HG02571 (cell line): Measurements from ENCODE around the gene SLC6A19.
"Not testable (repeated sequence)": the region's sequence is repeated elsewhere in the genome, so short reads cannot be mapped to it uniquely, and the experiment has no call there.

ENCODE experiments used
- ATAC-seq: cut with Tn5 transposase; IDR thresholded peaks from one replicate; pipeline ENCODE4 v1.9.1; 2021; ENCODE audit warnings: mild to moderate bottlenecking, moderate library complexity; ENCODE audit not compliant: unreplicated experiment

Gene SLC6A19

DNA sequence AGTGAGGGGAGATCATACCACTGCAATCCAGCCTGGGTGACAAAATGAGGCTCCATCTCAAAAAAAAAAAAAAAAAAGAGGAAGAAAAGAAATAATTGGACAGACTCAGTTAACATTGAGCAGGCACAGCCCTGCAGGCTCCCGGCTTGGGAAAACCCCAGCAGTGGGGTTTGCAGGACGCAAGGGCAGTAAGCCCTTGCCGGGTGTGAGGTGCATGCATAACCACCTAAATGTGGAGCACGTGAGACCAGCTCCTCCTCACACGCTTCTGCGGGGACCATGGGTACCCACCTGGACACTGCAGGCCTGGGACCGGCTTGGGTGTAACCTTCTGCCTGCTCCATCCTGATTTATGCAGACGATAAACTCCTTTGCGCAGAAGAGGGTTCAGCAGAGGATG, 19.0 kb downstream of the SLC6A19 start:
- ATAC-seq = no peak

DNA sequence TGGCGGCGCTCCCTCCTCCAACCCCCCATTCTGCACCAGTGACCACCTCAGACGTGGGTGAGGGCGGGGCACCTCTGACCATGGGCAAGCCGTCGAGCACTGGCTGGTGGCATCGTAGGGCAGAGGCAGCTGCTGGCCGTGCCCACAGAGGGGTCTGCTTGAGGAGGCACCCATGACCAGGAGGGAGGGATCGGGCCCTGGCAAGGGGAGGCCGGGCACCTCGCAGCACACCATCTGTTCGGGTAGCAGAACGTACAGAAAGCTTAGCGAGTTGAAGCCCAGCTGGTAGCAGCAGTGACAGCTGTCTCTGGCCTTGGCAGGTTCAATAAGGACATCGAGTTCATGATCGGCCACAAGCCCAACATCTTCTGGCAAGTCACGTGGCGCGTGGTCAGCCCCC, 19.4 kb downstream of the SLC6A19 start:
- no peak for ATAC-seq

DNA sequence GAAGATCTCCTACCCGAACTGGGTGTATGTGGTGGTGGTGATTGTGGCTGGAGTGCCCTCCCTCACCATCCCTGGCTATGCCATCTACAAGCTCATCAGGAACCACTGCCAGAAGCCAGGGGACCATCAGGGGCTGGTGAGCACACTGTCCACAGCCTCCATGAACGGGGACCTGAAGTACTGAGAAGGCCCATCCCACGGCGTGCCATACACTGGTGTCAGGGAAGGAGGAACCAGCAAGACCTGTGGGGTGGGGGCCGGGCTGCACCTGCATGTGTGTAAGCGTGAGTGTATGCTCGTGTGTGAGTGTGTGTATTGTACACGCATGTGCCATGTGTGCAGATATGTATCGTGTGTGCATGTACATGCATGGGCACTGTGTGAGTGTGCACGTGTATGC, 20.3 kb downstream of the SLC6A19 start:
- ATAC-seq = no peak

DNA sequence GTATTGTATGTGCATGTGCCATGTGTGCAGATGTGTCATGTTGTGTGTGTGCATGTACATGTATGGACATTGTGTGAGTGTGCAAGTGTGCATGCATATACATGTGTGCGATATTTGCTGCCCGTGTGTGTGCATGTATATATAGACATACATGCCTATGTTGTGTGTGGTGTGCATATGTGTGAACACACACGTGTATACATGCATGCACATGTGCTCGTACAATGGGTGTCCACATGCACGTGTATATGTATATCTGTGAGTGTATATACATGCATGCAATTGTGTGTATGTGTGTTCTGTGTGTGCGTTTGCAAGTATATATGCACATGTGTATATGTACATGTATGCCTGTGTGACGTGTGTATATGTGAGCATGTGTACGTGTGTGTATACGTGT, 20.8 kb downstream of the SLC6A19 start:
- ATAC-seq = no peak

DNA sequence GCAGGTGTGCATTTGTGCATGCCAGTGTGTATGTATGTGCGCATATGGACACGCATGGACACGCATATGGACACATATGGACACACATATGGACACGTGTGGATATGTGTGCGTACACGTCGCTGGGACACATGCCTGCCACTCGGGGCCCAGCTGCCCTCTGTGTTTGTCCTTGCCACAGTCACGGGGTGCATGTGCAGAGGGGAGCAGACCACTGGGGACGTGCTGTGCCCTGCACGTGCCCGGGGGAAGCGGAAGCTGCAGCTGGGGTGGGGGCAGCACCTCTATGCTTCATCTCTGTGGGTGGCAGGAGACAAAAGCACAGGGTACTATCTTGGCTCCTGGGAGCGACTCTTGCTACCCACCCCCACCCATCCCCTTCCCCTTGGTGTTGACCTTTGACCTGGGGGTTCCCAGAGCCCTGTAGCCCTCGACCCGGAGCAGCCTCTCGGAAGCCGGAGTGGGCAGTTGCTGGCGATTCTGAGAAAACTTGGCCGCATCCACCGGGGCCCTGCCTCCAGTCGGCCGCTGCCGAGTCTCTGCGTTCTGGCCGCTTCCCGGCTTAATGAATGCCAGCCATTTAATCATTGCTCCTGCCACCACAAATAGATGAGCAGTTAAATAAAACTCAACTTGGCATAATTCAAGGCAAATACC, 21.4 kb downstream of the SLC6A19 start:
- no peak for ATAC-seq

DNA sequence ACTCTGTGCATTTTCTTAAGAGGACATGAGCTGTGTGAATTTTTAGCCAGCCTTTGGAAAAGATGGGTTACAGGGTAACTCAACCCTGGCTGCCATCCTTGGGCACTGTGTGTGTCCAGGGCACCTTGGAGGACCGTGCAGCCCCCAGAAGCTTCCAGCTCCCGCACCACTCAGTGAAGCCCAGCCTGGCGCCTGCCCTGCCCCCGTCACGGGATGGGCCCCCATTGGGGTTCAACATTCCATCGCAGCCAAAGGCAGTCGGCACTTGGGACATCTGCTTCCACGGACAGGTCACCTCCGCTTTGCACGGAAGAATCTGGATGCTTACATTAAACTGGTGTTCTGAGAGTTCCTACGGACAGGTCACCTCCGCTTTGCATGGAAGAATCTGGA, 21.9 kb downstream of the SLC6A19 start:
- no peak for ATAC-seq

DNA sequence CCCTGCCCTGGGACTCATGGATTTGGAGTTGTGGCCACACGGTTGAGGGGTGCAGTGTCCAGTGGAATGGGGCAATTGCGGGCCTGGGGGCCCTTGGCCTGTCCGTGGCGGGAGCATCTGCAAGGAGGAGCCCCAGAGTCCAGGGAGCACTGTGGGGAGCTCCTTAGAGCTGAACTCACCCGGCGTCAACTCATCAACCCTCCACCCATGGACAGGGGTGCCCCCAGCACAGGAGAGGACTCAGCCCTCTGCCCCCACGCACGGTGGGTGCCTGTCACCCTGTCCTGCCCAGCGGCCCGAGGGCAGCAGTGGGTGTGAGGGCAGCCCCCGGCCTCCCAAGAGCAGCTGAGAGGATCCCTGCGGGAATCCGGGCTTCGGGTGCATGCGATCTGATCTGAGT, 23.2 kb downstream of the SLC6A19 start:
- ATAC-seq = no peak

DNA sequence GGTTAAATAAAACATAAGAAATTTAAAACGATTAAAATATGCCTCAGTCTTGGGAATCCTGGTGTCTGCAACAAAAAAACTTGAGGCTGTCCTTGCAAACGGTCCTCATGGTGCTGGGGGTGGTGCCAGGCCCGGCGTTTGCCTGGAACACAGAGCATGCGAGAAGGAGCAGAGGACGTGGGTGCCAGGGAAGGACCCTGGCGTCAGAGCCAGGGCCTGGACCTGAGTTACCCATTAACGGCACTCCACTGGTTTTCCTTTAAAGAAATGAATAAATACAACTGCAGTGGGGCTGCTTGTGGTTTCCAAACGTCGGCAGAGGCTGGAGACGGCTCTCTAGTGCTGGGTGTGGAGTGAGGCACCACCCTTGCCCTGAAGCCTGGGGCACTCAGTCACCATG, 23.7 kb downstream of the SLC6A19 start, which contains the start of gene SLC6A18:
TSS of gene SLC6A18 (plus strand) at position 301 of the 400 bp plus-strand sequence. CDS start at position 398, 97 bp downstream.
- ATAC-seq = no peak

DNA sequence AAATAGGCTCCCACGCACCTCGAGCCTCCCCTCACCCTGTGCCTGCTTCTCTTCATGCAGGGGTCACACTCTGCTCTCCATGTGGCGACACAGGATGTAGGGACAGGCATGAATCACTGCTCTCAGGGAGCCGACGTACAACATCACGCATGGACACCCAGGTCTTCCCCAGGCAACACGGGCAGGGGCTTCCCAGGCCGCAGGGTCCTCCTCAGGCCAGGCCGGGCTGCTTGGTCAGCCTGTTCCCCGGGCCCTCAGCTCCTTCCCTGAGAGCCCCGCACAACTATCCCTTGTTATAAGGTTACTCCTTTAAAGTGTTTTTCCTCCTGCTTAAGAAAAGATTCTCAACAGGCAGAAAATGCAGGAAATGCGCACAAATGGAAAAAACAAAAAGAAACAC, 24.8 kb downstream of the SLC6A19 start:
- no peak for ATAC-seq

DNA sequence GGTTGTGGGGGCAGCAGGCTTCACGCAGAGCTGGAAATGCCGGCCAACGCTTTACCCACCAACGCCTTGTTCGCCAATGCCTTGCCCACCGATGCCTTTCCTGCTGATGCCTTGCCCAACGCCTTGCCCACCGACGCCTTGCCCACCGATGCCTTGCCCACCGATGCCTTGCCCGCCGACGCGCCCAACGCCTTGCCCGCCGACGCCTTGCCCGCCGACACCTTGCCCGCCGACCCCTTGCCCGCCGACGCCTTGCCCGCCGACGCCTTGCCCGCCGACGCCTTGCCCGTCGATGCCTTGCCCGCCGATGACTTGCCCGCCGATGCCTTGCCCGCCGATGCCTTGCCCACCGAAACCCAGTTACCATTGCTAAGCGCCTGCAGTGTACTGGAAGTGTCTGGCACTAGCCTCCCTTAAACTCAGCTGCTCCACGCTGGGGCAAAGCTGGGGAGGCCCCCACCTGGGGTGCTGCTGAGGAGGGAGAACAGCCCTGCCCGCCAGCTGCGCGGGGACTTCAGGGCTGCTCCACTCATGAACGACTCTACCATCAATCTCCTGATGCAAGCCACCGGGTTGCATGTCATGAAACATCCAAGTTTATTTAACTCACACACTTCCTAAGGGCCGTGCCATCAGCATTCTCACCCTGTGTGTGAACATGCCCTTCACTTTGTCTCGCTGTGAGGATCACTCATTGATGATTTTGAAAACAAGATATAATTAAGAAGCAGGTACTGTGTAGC, 25.6 kb downstream of the SLC6A19 start:
- ATAC-seq = no peak

DNA sequence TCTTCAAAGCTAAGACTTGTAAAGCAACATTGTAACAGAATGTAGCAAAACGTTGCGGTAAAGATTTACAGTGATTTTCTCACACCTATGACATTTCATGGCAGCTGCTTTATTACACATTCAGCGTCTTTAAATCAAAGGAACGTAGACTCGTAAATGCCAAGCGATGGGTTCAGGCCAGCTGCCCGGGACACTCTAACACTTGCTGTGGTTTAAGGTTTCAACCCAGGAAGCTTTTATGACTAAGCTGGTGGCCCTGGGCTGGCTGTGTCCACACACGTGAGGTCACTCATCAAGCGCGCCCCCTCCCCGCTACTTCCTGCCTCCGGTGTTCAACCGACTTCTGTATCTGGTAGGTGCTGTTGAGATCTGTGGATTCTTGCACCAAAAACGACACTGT, 26.3 kb downstream of the SLC6A19 start:
- ATAC-seq = no peak

DNA sequence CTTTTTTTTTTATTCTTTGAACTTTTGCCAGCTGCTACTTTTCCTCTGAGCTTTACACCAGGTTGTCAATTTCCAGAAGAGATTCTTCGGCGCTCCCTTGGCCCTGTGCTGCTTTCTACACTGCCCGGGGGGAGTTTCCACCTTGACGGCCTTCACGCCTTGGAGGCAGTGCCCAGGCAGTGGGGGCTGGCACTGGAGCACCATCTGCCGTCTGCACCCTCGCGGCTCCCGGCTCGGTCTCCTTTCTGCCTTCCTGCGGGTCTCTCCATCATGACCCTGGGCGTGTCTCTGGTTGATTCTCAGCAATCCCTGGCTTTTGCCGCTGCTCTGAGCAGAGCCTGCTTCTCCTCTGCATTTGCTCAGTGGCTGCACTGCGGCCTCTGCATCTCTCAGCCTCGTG, 26.7 kb downstream of the SLC6A19 start:
- no peak for ATAC-seq

DNA sequence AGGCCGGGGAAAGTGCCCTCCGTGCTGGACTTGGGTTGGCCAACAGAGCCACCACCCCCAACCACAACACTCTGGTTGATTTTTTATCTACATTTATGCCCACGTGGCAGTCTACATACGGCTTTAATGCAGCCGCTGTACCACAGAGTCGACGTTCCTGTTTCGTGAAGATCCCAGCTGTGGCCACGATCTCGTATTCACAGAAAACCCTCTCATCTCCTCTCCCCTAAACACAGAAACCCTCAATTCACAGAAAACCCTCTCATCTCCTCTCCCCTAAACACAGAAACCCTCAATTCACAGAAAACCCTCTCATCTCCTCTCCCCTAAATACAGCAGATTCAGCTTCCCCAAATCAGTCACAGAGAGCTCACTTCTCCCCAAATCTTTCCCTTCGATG, 27.6 kb downstream of the SLC6A19 start:
- ATAC-seq = not testable (repeated sequence)

DNA sequence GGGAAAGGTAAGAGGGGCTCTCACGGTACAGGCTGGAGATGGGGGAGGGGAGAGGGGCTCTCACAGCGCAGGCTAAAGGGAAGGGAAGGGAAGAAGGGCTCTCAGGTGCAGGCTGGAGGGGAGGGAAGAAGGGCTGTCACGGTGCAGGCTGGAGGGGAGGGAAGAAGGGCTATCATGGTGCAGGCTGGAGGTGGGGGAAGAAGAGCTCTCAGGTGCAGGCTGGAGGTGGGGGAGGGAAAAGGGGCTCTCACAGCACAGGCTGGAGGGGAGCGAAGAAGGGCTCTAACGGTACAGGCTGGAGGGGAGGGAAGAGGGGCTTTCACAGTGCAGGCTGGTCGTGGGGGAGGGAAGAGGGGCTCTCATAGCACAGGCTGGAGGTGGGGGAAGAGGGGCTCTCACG, 28.4 kb downstream of the SLC6A19 start:
- no peak for ATAC-seq

DNA sequence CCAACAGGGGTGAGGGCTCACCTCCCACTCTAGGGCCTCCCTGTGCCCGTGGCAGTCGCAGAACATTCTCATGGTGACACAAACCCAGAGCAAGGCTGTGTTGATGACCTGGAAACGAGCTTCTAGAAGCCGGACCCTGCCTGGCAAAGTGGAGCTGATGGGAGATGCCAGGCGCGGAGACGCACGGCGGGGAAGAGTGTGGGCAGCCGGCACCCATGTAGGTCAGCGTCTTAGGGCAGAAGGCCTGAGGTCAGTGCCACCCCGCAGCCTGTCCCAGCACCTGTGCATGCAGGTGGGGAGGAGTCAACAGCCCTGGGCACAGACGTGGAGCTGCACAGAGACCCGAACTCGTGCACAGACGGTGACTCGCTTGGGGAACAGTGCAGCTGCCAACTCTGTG, 29.2 kb downstream of the SLC6A19 start:
- ATAC-seq = no peak

DNA sequence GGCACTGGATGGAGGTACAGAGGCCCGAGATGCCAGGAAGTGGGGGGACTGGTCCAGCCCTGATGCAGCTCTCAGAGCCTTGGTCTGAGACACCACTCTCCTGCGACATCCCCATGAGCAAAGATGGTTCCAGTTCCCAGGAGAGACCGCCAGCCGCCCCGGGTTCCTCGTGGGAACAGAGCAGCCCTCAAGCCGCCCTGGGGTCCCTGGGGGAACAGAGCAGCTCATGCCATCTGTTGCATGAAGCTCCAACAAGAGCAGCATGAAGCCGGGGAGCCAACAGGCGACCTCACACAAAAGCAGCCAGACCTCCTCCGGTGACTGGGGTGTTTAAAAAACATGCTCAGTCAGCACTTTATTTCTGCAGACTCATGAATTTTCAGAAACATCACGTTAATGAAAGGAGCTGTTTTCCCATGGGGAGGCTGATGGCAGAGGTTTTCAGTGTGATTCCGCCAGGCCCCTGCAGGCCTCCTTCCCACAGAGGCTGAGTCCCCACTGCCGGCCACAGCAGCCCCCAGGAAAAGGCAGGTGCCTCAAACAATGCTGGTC, 30.0 kb downstream of the SLC6A19 start:
- ATAC-seq = no peak

DNA sequence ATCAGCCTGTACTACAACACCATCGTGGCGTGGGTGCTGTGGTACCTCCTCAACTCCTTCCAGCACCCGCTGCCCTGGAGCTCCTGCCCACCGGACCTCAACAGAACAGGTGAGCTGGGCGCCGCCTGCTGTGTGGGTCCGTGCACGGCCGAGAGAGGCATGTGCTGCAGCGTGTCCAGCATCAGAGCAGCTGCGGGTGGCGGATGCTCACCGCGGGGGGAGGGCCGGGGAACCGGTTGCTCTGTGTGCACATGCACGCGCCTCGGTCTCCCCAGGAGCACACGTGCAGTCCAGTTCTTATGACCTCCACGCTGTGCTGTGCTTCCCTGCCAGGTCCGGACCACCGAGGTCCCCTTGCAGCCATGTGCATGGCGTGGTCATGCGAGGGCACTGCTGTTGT, 31.4 kb downstream of the SLC6A19 start:
- ATAC-seq = no peak

DNA sequence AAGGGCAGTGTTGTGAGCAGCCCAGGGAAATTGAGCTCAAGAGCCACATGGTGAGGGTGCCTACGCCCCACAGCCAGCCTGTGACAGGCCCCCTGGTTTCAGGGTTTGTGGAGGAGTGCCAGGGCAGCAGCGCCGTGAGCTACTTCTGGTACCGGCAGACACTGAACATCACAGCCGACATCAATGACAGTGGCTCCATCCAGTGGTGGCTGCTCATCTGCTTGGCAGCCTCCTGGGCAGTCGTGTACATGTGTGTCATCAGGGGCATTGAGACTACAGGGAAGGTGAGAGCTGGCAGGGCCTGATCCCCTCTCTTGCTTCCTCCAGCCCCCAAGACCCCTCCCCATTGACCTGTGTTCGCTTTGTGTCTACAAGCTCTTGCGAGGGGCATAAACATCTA, 34.0 kb downstream of the SLC6A19 start:
- ATAC-seq = no peak

DNA sequence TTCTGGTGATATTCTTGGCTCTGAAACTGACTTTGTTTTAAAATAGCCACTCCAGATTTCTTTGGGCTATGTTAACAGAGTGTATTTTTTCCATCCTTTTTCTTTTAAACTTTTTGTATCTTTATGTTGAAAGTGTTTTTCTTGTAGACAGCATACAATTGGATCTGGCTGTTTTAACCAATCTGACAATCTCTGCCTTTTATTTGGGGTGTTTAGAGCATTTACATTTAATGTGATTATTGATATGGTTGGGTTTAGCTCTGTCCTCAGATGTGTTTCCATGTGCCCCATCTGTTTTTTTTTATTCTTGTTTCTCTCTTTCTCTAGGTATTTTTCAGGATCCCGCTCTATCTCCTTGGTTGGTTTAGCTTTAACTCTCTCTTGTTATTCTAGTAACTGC, 34.4 kb downstream of the SLC6A19 start:
- no peak for ATAC-seq

DNA sequence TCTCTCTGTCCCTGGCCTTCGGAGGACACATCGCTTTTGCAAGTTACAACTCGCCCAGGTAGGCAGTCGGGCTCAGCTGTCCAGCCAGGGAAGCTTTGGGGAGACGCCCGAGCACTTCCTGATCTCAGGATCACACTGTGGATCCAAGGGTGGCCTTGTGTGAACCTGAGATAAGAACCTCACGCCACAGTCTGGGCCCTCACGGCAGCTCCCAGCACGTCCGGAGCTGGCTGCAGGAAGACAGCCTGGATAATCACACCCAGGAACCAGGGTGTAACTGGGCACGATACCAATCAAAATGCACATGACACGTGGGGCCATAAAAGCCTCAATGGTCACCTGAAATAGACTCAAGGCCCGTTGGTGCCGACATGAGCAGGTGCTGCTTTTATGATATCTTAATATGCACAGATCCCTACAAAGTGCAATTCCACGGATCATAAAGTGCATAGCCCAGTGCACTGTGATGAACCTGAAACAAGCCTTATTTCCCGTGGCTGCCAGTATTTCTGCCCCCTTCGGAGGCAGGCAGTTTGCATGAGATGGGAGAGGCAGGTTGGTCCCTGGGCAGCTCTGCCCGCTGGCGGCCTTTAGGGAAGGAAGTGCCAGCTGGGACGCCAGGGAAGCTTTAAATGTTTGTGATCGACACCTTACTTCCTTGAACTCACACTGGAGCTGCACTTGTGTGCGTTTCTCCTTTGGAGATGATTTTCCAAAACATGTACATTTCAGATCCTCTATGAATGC, 38.3 kb downstream of the SLC6A19 start:
- ATAC-seq = no peak

DNA sequence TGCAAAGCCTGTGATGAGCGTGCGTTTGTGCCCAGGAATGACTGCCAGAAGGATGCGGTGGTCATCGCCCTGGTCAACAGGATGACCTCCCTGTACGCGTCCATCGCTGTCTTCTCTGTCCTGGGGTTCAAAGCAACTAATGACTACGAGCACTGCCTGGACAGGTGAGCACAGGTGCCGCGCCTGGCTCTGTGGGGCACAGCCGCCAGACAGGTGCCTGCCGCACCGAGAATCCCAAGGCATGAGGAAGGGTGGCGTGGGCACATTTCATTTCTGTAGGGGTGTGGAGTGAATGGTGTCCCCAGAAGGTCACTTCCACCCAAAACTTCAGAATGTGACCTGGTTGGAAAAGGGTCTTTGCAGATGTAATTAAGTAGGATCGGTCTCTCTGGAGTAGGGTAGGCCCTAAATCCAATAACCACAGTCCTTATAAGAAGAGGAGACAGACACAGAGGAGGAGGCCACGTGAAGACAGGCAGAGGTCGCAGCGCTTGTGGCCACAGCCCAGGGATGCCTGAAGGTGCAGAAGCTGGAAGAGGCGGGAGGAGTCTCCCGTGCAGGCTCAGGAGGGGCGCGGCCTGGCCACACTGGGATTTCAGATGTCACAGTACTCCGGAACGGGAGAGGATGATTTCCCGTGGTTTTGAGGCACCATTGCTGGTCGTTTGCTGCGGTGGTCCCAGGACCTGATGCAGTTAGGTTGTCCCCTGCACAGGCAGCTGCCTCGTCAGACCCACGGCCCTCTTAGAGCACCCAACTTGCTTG, 39.3 kb downstream of the SLC6A19 start:
- no peak for ATAC-seq
